ENCODE measurements around the gene PAXX. TPM values are rescaled to one million over a fixed set of nuclear protein-coding genes. Genes with fewer than 3 reads are reported as not detected.

PAXX gene
- total RNA-seq, 5 donors from 2014 or later (not counting 1 experiment from before 2014, with no cell fraction given) = 81.3 to 173 (median 127) TPM

DNA sequence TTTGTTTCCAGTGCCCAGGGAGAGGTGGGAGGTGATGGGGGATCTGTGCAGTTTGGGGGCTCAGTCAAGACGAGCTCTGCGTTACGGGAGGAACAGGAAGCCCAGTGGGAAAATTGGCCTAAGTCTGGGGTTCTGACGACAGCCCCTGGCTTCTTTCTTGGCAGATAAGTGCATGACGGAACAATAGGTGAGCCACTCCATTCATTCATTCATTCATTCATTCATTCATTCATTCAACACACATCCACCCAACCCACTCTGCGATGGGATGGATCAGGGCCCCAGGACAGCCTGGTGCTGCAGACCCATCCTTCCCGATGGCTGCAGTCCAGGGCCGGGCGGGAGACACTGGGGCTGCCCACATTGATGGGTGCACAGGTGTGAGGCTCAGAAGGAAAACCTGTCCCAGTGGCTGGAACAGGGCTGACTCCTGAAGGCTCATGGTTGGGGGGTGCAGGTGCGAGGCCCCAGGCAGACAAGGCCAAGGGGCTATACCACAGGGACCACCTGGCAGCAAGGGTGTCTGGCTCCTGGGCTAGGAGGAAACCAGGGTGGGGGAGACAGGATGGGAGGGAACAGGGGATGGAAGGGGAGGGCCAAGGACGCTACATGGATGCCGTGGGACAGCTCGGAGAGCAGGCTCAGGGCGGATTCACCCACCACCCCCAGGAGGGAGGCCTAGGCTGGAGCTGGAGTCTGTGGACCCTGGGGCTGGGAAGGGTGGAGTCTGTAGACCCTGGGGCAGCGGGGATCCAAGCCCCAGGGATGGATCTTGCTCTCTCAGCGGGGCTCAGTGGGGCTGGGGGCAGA lies 11.3 kb upstream of the PAXX start:
- ChIA-PET POLR2A (no interaction called here), CTCF (no interaction called here)
- no peak overlapping the region for H3K27ac ChIP-seq (ENCODE audit: low read length)
- no peak for DNase-seq
- H3K4me1 Mint-ChIP-seq = peaks cover 8 to 18% (median 12%) of the 10 kb centered on the region in 3 donors
- H3K27ac Mint-ChIP-seq = no peak overlapping the region
- H3K9me3 ChIP-seq = no peaks in the 10 kb centered on the region
- peaks cover 0 to 51% of the 10 kb centered on the region in 2 experiments for H3K4me1 ChIP-seq (ENCODE audit: control insufficient read depth in 1 of 2, extremely low read depth in 1 of 2, insufficient read depth in 2 of 2, low read length in 2 of 2)
- H3K4me3 Mint-ChIP-seq = no peak overlapping the region
- H3K36me3 ChIP-seq (ENCODE audit: control insufficient read depth in 2 of 2, extremely low read depth in 1 of 2, insufficient read depth in 1 of 2, low read length in 1 of 2) = no peaks in the 10 kb centered on the region
- H3K27me3 ChIP-seq (replicated peaks in 1 of 2; ENCODE audit: control insufficient read depth in 2 of 2, extremely low read depth in 1 of 2, insufficient read depth in 2 of 2, low read length in 1 of 2) = peaks cover 0 to 45% of the 10 kb centered on the region in 2 experiments
- no peak for ATAC-seq (replicated peaks in 1 of 4)
- H3K4me3 ChIP-seq (ENCODE audit: control insufficient read depth in 1 of 2, extremely low read depth in 1 of 2, low read length in 1 of 2) = no peak overlapping the region
- no peaks in the 10 kb centered on the region for H3K36me3 Mint-ChIP-seq
- WGBS (ENCODE audit: insufficient coverage) = 92% methylated on average over 10 of the region's 16 CpGs
- no peaks in the 10 kb centered on the region for H3K9me3 Mint-ChIP-seq
- peaks cover 6 to 15% of the 10 kb centered on the region in 2 donors for H3K27me3 Mint-ChIP-seq

DNA sequence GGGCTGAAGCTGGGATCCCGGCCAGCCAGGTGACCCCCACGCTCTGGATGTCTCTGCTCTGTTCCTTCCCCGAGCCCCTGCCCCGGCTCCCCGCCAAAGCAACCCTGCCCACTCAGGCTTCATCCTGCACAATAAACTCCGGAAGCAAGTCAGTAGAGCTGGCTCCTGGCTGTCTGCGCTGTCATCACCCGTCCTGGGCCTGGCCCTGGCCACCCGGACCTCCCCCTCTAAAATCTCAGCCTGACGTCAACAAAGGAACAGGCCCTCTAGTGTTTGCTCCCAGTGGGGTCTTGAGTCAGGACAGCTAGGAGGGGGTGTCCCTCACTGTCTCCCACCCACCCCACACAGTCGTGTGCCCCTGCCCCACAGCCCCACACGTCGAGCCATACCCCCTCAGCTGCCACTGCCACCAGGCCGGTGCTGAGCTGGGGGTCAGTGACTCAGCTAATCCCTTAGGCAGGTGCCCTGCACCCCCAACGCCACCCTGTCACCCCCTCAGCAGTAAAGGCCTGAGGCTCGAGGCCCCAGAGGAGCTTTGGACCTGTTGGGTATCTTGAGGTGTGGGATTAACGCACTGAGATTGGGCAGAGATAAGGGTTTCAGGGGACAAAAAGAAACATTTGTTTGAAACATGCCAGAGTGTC lies 10.5 kb upstream of the PAXX start:
- ChIA-PET CTCF (no interaction called here), POLR2A (no interaction called here)
- H3K4me3 Mint-ChIP-seq = no peak overlapping the region
- peaks cover 0 to 49% of the 10 kb centered on the region in 2 experiments for H3K27me3 ChIP-seq (replicated peaks in 1 of 2; ENCODE audit: control insufficient read depth in 2 of 2, extremely low read depth in 1 of 2, insufficient read depth in 2 of 2, low read length in 1 of 2)
- no peaks in the 10 kb centered on the region for H3K9me3 Mint-ChIP-seq
- peaks cover 11 to 21% of the 10 kb centered on the region in 2 donors for H3K27me3 Mint-ChIP-seq
- H3K27ac Mint-ChIP-seq = no peak overlapping the region
- H3K36me3 ChIP-seq (ENCODE audit: control insufficient read depth in 2 of 2, extremely low read depth in 1 of 2, insufficient read depth in 1 of 2, low read length in 1 of 2) = no peaks in the 10 kb centered on the region
- no peak overlapping the region for H3K27ac ChIP-seq (ENCODE audit: low read length)
- H3K4me1 ChIP-seq (ENCODE audit: control insufficient read depth in 1 of 2, extremely low read depth in 1 of 2, insufficient read depth in 2 of 2, low read length in 2 of 2) = peaks cover 0 to 45% of the 10 kb centered on the region in 2 experiments
- no peaks in the 10 kb centered on the region for H3K9me3 ChIP-seq
- no peak for DNase-seq
- H3K4me3 ChIP-seq (ENCODE audit: control insufficient read depth in 1 of 2, extremely low read depth in 1 of 2, low read length in 1 of 2) = no peak overlapping the region
- no peak for ATAC-seq (replicated peaks in 1 of 4)
- H3K4me1 Mint-ChIP-seq = peaks cover 2 to 12% (median 6%) of the 10 kb centered on the region in 3 donors
- H3K36me3 Mint-ChIP-seq = no peaks in the 10 kb centered on the region
- 87% methylated on average over 5 of the region's 17 CpGs for WGBS (ENCODE audit: insufficient coverage)

DNA sequence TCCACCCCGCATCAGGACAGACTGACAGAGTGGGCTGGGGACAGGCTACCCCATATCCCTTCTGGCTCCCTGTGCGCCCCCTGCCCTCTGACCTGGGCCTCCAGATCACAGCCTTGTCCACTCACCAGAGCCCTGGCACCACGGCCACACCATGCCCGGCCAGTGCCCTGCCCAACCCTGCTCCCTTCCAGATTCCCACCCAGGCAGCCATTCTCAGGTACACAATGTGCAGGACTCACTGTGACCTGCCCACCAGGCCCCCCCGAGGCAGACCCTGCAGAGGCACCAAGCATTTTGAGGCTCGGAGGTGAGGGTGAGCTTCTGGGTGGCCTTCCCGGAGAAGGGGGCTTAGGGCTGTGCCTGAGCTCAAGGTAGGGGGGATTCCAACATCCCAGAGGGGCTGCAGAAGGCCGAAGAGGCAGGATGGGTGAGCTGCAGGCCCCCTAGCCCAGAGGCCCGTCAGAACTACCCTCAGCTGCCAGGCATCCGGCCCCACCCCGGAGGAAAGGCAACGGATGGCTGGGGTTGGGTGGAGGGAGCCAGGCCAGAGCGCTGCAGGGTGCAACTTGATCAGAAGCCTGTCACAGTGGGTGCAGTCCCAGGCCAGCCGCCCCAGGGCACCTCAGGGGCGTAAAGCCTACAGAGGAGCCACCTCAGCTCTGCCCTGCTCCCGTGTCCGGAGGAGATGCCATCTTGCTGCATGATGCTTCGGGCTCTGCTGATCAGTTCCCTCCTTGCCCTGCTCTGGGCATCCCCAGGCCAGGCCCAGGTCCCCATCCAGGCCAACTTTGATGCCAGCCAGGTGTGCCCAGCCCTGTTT lies 9.8 kb upstream of the PAXX start, which contains the start of gene LCNL1:
Gene LCNL1 (plus strand): TSS at position 762 of the 820 bp plus-strand sequence. CDS start 594 bp downstream, outside the sequence.
- no peaks in the 10 kb centered on the region for H3K36me3 Mint-ChIP-seq
- ATAC-seq (replicated peaks in 1 of 4) (no peak), DNase-seq (no peak)
- 86% methylated on average over 18 of the region's 18 CpGs for WGBS (ENCODE audit: insufficient coverage)
- peaks cover 0 to 8% (median 6%) of the 10 kb centered on the region in 3 donors for H3K4me1 Mint-ChIP-seq
- Histone ChIP-seq H3K4me1 (ENCODE audit: control insufficient read depth in 1 of 2, extremely low read depth in 1 of 2, insufficient read depth in 2 of 2, low read length in 2 of 2) (peaks cover 0 to 37% of the 10 kb centered on the region in 2 experiments), H3K9me3 (no peaks in the 10 kb centered on the region), H3K27ac (ENCODE audit: low read length) (no peak within 1 kb of the TSS), H3K27me3 (replicated peaks in 1 of 2; ENCODE audit: control insufficient read depth in 2 of 2, extremely low read depth in 1 of 2, insufficient read depth in 2 of 2, low read length in 1 of 2) (peaks cover 0 to 52% of the 10 kb centered on the region in 2 experiments), H3K4me3 (ENCODE audit: control insufficient read depth in 1 of 2, extremely low read depth in 1 of 2, low read length in 1 of 2) (no peak within 1 kb of the TSS), H3K36me3 (ENCODE audit: control insufficient read depth in 2 of 2, extremely low read depth in 1 of 2, insufficient read depth in 1 of 2, low read length in 1 of 2) (no peaks in the 10 kb centered on the region)
- ChIA-PET CTCF (no interaction called here), POLR2A (no interaction called here)
- H3K9me3 Mint-ChIP-seq = no peaks in the 10 kb centered on the region
- H3K4me3 Mint-ChIP-seq = peak within 1 kb of the TSS in 1 of 3 donors; percentile 6
- peak within 1 kb of the TSS in 1 of 2 donors; percentile 2 for H3K27ac Mint-ChIP-seq
- H3K27me3 Mint-ChIP-seq = peaks cover 11 to 24% of the 10 kb centered on the region in 2 donors

DNA sequence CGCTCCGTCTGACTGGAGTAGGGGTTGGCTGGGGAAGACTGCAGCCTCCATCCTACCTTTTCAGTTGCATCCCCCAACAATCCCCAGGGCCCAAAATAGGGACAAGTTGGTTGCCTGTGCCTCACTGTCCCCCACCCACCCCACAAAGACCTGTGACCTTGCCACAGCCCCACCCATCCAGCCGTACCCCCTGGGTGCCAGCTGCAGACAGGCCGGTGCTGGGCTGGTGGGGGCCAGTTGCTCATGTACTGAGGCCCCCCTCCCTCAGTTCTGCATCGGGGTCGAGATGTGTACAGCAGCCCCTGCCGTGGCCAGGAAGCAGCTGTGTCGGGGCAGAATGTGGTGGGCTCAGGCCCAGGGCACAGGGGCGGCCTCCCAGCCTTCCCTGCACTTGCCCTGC lies 9.1 kb upstream of the PAXX start:
- ChIA-PET CTCF (no interaction called here), POLR2A (no interaction called here)
- ATAC-seq (replicated peaks in 1 of 4) (no peak), DNase-seq (no peak)
- no peak overlapping the region for H3K4me3 Mint-ChIP-seq
- no peak overlapping the region for H3K27ac Mint-ChIP-seq
- no peaks in the 10 kb centered on the region for H3K9me3 Mint-ChIP-seq
- Histone ChIP-seq H3K27ac (ENCODE audit: low read length) (no peak overlapping the region), H3K36me3 (ENCODE audit: control insufficient read depth in 2 of 2, extremely low read depth in 1 of 2, insufficient read depth in 1 of 2, low read length in 1 of 2) (no peaks in the 10 kb centered on the region), H3K9me3 (no peaks in the 10 kb centered on the region), H3K27me3 (replicated peaks in 1 of 2; ENCODE audit: control insufficient read depth in 2 of 2, extremely low read depth in 1 of 2, insufficient read depth in 2 of 2, low read length in 1 of 2) (peaks cover 0 to 56% of the 10 kb centered on the region in 2 experiments), H3K4me1 (ENCODE audit: control insufficient read depth in 1 of 2, extremely low read depth in 1 of 2, insufficient read depth in 2 of 2, low read length in 2 of 2) (peaks cover 0 to 30% of the 10 kb centered on the region in 2 experiments), H3K4me3 (ENCODE audit: control insufficient read depth in 1 of 2, extremely low read depth in 1 of 2, low read length in 1 of 2) (no peak overlapping the region)
- no peaks in the 10 kb centered on the region for H3K36me3 Mint-ChIP-seq
- peaks cover 11 to 29% of the 10 kb centered on the region in 2 donors for H3K27me3 Mint-ChIP-seq
- WGBS (ENCODE audit: insufficient coverage) = 57% methylated on average over 7 of the region's 9 CpGs
- H3K4me1 Mint-ChIP-seq = peaks cover 0 to 7% (median 6%) of the 10 kb centered on the region in 3 donors

DNA sequence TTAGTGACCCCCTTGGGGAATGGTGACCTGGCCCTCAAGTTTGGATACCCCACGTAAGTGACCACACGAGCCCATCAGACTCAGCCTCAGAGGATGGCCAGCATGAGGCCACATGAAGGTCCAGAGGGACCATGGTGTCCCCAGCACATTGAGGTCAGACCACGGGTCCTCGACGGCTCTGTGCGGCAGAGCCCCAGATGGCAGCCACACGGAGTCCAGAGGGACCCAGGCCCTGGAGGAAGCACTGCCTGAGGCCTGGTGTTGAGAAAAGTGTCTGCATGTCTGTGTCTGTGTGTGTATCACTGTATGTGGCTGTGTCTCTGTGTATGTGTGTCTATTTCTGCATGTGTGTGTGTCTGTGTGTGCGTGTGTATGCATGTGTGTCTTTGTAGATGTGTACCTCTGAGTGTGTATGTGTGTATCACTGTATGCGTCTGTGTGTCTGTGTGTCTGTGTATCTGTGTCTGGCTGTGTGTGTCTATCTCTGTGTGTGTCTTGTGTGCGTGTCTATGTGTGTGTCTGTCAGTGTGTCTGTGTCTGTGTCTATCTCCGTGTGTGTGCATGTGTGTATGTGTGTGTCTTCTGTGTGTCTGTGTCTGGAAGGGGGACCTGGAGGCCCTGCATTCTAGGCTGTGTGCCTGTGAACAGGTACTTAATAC lies 8.4 kb upstream of the PAXX start:
- Mint-ChIP-seq H3K36me3 (no peaks in the 10 kb centered on the region), H3K4me1 (peaks cover 0 to 7% (median 6%) of the 10 kb centered on the region in 3 donors), H3K4me3 (peak overlapping the region in 1 of 3 donors; percentile 6), H3K9me3 (no peaks in the 10 kb centered on the region), H3K27me3 (peaks cover 11 to 29% of the 10 kb centered on the region in 2 donors), H3K27ac (peak overlapping the region in 1 of 2 donors; percentile 2)
- POLR2A ChIA-PET = no interaction called here
- DNase-seq (no peak), ATAC-seq (replicated peaks in 1 of 4) (no peak)
- peaks cover 0 to 55% of the 10 kb centered on the region in 2 experiments for H3K27me3 ChIP-seq (replicated peaks in 1 of 2; ENCODE audit: control insufficient read depth in 2 of 2, extremely low read depth in 1 of 2, insufficient read depth in 2 of 2, low read length in 1 of 2)
- WGBS (ENCODE audit: insufficient coverage) = 86% methylated on average over 10 of the region's 11 CpGs
- CTCF ChIA-PET = no interaction called here
- H3K4me1 ChIP-seq (ENCODE audit: control insufficient read depth in 1 of 2, extremely low read depth in 1 of 2, insufficient read depth in 2 of 2, low read length in 2 of 2) = peaks cover 0 to 29% of the 10 kb centered on the region in 2 experiments
- H3K9me3 ChIP-seq = no peaks in the 10 kb centered on the region
- no peak overlapping the region for H3K4me3 ChIP-seq (ENCODE audit: control insufficient read depth in 1 of 2, extremely low read depth in 1 of 2, low read length in 1 of 2)
- H3K27ac ChIP-seq (ENCODE audit: low read length) = no peak overlapping the region
- H3K36me3 ChIP-seq (ENCODE audit: control insufficient read depth in 2 of 2, extremely low read depth in 1 of 2, insufficient read depth in 1 of 2, low read length in 1 of 2) = no peaks in the 10 kb centered on the region
